ENCODE data around the gene NSFL1C. TPM values are rescaled to one million over a fixed set of nuclear protein-coding genes. Genes with fewer than 3 reads are reported as not detected.

The NSFL1C gene
- total RNA-seq, 1 experiment from 2014 or later, result 76.1 TPM

- no peak for DNase-seq (ENCODE audit: unreplicated experiment)
- CTCF ChIA-PET, result interaction anchor here (0.6 to 25.4 kb wide), 4 partner anchors 9 to 308 kb away, joined by 3 to 615 read pairs (median 8); partner anchors contain the start of gene NSFL1C
- intact Hi-C loops (cut with micrococcal nuclease), result no loop called here
- H3K9me3 Mint-ChIP-seq (ENCODE audit: unreplicated experiment), result no peaks in the 10 kb centered on the region
- H3K4me3 Mint-ChIP-seq (ENCODE audit: unreplicated experiment), result no peak overlapping the region
- H3K27ac Mint-ChIP-seq (ENCODE audit: low read depth, unreplicated experiment), result no peak overlapping the region
- TF ChIP-seq, protein P1, sequence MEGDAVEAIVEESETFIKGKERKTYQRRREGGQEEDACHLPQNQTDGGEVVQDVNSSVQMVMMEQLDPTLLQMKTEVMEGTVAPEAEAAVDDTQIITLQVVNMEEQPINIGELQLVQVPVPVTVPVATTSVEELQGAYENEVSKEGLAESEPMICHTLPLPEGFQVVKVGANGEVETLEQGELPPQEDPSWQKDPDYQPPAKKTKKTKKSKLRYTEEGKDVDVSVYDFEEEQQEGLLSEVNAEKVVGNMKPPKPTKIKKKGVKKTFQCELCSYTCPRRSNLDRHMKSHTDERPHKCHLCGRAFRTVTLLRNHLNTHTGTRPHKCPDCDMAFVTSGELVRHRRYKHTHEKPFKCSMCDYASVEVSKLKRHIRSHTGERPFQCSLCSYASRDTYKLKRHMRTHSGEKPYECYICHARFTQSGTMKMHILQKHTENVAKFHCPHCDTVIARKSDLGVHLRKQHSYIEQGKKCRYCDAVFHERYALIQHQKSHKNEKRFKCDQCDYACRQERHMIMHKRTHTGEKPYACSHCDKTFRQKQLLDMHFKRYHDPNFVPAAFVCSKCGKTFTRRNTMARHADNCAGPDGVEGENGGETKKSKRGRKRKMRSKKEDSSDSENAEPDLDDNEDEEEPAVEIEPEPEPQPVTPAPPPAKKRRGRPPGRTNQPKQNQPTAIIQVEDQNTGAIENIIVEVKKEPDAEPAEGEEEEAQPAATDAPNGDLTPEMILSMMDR (IDR thresholded peaks at IDR 0.05; ENCODE audit: unreplicated experiment), result no peak
- peaks cover under 1% of the 10 kb centered on the region for H3K4me1 Mint-ChIP-seq (ENCODE audit: insufficient read depth, unreplicated experiment)
- H3K27me3 Mint-ChIP-seq (ENCODE audit: insufficient read depth, unreplicated experiment), result no peaks in the 10 kb centered on the region
- BruUV-seq (replicated peaks), result no TSS peak
- peaks cover 78% of the 10 kb centered on the region for H3K36me3 Mint-ChIP-seq (ENCODE audit: insufficient read depth, unreplicated experiment)
- POLR2A ChIA-PET, result no interaction called here
These were observed 8.7 kb downstream of the NSFL1C start for GRCh38 chr20:1457992-1458391.

DNA sequence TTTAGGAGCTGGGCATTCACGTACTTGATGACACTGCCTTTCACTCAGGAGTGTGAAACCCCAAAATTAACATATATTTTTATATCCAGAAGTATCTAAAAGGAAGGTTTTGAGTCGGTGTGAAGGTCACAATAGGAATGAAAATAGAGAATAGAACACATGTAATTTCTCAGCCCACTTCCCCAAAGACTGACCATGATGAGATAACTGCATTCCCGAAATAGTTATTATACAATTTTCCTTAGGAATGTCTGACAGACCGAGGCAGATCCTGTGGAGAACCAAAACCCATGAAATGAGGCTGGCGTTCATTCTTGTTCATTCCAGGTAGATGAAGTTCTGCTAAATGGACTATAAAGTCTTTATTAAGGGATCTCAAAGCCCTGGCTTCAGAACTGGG, 10.3 kb downstream of the NSFL1C start:
- Mint-ChIP-seq H3K4me3 (ENCODE audit: unreplicated experiment) (no peak overlapping the region), H3K4me1 (ENCODE audit: insufficient read depth, unreplicated experiment) (no peaks in the 10 kb centered on the region), H3K36me3 (ENCODE audit: insufficient read depth, unreplicated experiment) (peaks cover 80% of the 10 kb centered on the region), H3K9me3 (ENCODE audit: unreplicated experiment) (no peaks in the 10 kb centered on the region), H3K27me3 (ENCODE audit: insufficient read depth, unreplicated experiment) (no peaks in the 10 kb centered on the region), H3K27ac (ENCODE audit: low read depth, unreplicated experiment) (no peak overlapping the region)
- intact Hi-C loops (cut with micrococcal nuclease), result no loop called here
- BruUV-seq (replicated peaks), result no TSS peak
- no peak for DNase-seq (ENCODE audit: unreplicated experiment)
- POLR2A ChIA-PET, result interaction anchor here (0.6 to 1.7 kb wide), 3 partner anchors 10 to 49 kb away, joined by 3 to 12 read pairs (median 3); partner anchors contain the start of gene NSFL1C
- CTCF ChIA-PET, result interaction anchor here (0.5 to 2.8 kb wide), 5 partner anchors 10 to 68 kb away, joined by 3 to 13 read pairs (median 4); partner anchors contain the start of gene NSFL1C
- TF ChIP-seq, protein P1 (IDR thresholded peaks at IDR 0.05; ENCODE audit: unreplicated experiment), result no peak

DNA sequence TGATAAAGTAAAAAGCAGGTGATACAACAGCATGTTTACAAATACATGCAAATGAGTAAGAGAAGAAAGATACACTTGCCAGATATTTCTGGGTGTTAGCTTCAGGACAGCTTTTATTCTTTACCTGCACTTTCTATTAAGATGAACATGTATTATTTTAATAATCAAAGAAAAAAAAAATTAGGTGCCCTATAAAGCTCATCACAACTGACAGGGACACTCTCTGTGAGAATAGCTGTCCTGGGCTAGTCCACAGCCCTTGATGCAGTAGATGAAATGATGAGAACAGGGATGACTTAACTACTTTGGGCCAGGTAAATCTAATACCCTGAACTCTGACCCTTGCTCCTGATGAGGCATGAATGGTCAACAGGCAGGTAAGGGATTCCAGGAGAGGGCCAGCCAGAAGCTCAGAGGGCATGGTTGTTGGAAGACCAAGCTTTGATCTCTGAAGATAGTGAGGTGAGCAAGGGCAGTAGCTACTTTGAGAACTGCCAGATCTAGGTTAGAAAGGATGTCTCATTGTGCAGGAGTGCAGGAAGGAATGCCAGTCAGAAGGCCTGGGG, 15.6 kb downstream of the NSFL1C start:
- Mint-ChIP-seq H3K27me3 (ENCODE audit: insufficient read depth, unreplicated experiment) (no peaks in the 10 kb centered on the region), H3K27ac (ENCODE audit: low read depth, unreplicated experiment) (no peak overlapping the region), H3K4me1 (ENCODE audit: insufficient read depth, unreplicated experiment) (no peaks in the 10 kb centered on the region), H3K9me3 (ENCODE audit: unreplicated experiment) (no peaks in the 10 kb centered on the region), H3K36me3 (ENCODE audit: insufficient read depth, unreplicated experiment) (peaks cover 84% of the 10 kb centered on the region), H3K4me3 (ENCODE audit: unreplicated experiment) (no peak overlapping the region)
- TF ChIP-seq, protein P1 (IDR thresholded peaks at IDR 0.05; ENCODE audit: unreplicated experiment), result no peak
- DNase-seq (ENCODE audit: unreplicated experiment), result no peak
- ChIA-PET POLR2A (interaction anchor here (0.6 to 4.8 kb wide), 6 partner anchors 13 to 274 kb away, joined by 3 to 20 read pairs (median 3); partner anchors contain the start of gene NSFL1C), CTCF (interaction anchor here (0.6 to 7.1 kb wide), 6 partner anchors 10 to 334 kb away, joined by 3 to 90 read pairs (median 8); no protein-coding TSS in a partner anchor)
- BruUV-seq (replicated peaks), result no TSS peak
- intact Hi-C loops (cut with micrococcal nuclease), result no loop called here

DNA sequence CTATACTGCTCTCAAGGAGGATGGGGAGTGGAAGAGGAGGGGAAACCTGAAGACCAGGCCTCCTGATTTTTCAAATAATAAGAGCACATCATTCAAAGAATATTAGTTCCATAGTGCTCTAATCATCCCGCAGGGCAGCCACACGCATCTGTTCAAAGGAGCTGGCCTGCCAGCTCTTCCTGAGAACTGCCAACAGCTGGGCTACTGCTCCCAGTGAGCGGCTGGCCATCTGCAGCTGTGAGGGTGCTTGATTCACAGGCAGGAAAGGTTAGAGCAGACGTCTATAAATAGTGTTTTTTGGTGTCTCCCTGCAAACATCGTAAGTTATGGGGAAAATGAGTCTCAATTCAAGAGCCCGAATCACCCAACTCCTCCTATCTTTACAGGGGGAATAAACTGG, 17.3 kb downstream of the NSFL1C start:
- H3K4me1 Mint-ChIP-seq (ENCODE audit: insufficient read depth, unreplicated experiment), result no peaks in the 10 kb centered on the region
- no peaks in the 10 kb centered on the region for H3K27me3 Mint-ChIP-seq (ENCODE audit: insufficient read depth, unreplicated experiment)
- H3K4me3 Mint-ChIP-seq (ENCODE audit: unreplicated experiment), result no peak overlapping the region
- ChIA-PET POLR2A (interaction anchor here (0.7 to 2.0 kb wide), 7 partner anchors 10 to 667 kb away, joined by 3 to 6 read pairs (median 4); no protein-coding TSS in a partner anchor), CTCF (interaction anchor here (1.2 to 7.1 kb wide), 4 partner anchors 12 to 27 kb away, joined by 3 to 90 read pairs (median 6); partner anchors contain the start of gene NSFL1C)
- BruUV-seq (replicated peaks), result no TSS peak
- H3K36me3 Mint-ChIP-seq (ENCODE audit: insufficient read depth, unreplicated experiment), result peaks cover 88% of the 10 kb centered on the region
- TF ChIP-seq, protein P1 (IDR thresholded peaks at IDR 0.05; ENCODE audit: unreplicated experiment), result no peak
- H3K9me3 Mint-ChIP-seq (ENCODE audit: unreplicated experiment), result no peaks in the 10 kb centered on the region
- DNase-seq (ENCODE audit: unreplicated experiment), result no peak
- intact Hi-C loops (cut with micrococcal nuclease), result no loop called here
- no peak overlapping the region for H3K27ac Mint-ChIP-seq (ENCODE audit: low read depth, unreplicated experiment)

Measured in MCF 10A (cell line).